Retina (tissue), 1 donor: ENCODE data around the gene LRRC41.
"Not testable (repeated sequence)": the region's sequence is repeated elsewhere in the genome, so short reads cannot be mapped to it uniquely, and the experiment has no call there.

Experiments used
- DNase-seq: peaks from one replicate; pipeline ENCODE4 v3.0.0-alpha.2; 2016

LRRC41 gene

GRCh38 chr1:46303038-46303871, at the start of gene LRRC41, which contains the start of gene UQCRH:
TSS of gene LRRC41 (minus strand) at chr1:46303616. CDS start at chr1:46303322, 294 bp downstream.
TSS of gene UQCRH (plus strand) at chr1:46303698. CDS start at chr1:46303767, 69 bp downstream.
- peak; percentile 99 for DNase-seq

GRCh38 chr1:46352363-46352762, 48.9 kb upstream of the LRRC41 start:
- DNase-seq: no peak

- no peak for DNase-seq
Observed at GRCh38 chr1:46345281-46345680, 41.9 kb upstream of the LRRC41 start.

GRCh38 chr1:46344481-46344880, 41.1 kb upstream of the LRRC41 start:
- no peak for DNase-seq

GRCh38 chr1:46343705-46344104, 40.3 kb upstream of the LRRC41 start:
- DNase-seq: no peak

- no peak for DNase-seq
Observed at GRCh38 chr1:46343351-46343695, 39.9 kb upstream of the LRRC41 start.

- DNase-seq: no peak
Observed at GRCh38 chr1:46342677-46343350, 39.4 kb upstream of the LRRC41 start.

GRCh38 chr1:46342084-46342656, 38.8 kb upstream of the LRRC41 start:
- peak; percentile 11 for DNase-seq

GRCh38 chr1:46341222-46342083, 38.0 kb upstream of the LRRC41 start:
- peak; percentile 10 for DNase-seq

GRCh38 chr1:46340404-46341221, 37.2 kb upstream of the LRRC41 start, which contains the start of gene NSUN4:
TSS of gene NSUN4 (plus strand) at chr1:46340807. CDS start at chr1:46340827, 20 bp downstream.
- DNase-seq: peak; percentile 95

GRCh38 chr1:46337409-46337808, 34.0 kb upstream of the LRRC41 start:
- not testable (repeated sequence) for DNase-seq

- no peak for DNase-seq
Observed at GRCh38 chr1:46335081-46335480, 31.7 kb upstream of the LRRC41 start.

GRCh38 chr1:46334030-46334384, 30.6 kb upstream of the LRRC41 start:
- DNase-seq: no peak

- peak; percentile 13 for DNase-seq
Observed at GRCh38 chr1:46333300-46334029, 30.0 kb upstream of the LRRC41 start.

- peak; percentile 17 for DNase-seq
Observed at GRCh38 chr1:46331786-46332540, 28.5 kb upstream of the LRRC41 start.

GRCh38 chr1:46330381-46330780, 27.0 kb upstream of the LRRC41 start:
- DNase-seq: not testable (repeated sequence)

GRCh38 chr1:46329807-46330206, 26.4 kb upstream of the LRRC41 start:
- not testable (repeated sequence) for DNase-seq

GRCh38 chr1:46328182-46328581, 24.8 kb upstream of the LRRC41 start:
- not testable (repeated sequence) for DNase-seq

- DNase-seq: not testable (repeated sequence)
Observed at GRCh38 chr1:46325285-46326076, 22.1 kb upstream of the LRRC41 start.
